RWPE2 (cell line): Measurements from ENCODE around the gene COL4A2.

ENCODE experiments used
- ATAC-seq: fragments of 200-7000 bp; cut with Tn5 transposase; 3 replicates; pipeline ENCODE4 v1.9.1; 2021; ENCODE audit warnings: low read depth
- DNase-seq: peaks from one replicate; pipeline ENCODE4 v3.0.0-alpha.2; 2020; ENCODE audit warnings: low spot score
- H3K27ac ChIP-seq: fragments of 450-650 bp; 2 replicates; pipeline ENCODE4 v1.5.1; 2017; ENCODE audit warnings: mild to moderate bottlenecking; ENCODE audit not compliant: poor library complexity, severe bottlenecking
- H3K27me3 ChIP-seq: fragments of 250-450 bp; sonication (Bioruptor Pico); 2 replicates; pipeline ENCODE4 v1.5.1; 2021; ENCODE audit warnings: mild to moderate bottlenecking, moderate library complexity; ENCODE audit not compliant: insufficient read depth, poor library complexity, severe bottlenecking
- H3K36me3 ChIP-seq: fragments of 250-450 bp; sonication (Bioruptor Pico); 2 replicates; pipeline ENCODE4 v1.5.1; 2020; ENCODE audit warnings: low read depth, mild to moderate bottlenecking, moderate library complexity
- H3K4me1 ChIP-seq: fragments of 250-450 bp; sonication (Bioruptor Pico); 2 replicates; pipeline ENCODE4 v1.5.1; 2021; ENCODE audit warnings: mild to moderate bottlenecking, moderate library complexity; ENCODE audit not compliant: insufficient read depth, poor library complexity, severe bottlenecking
- H3K4me3 ChIP-seq: fragments of 250-450 bp; sonication (Bioruptor Pico); 2 replicates; pipeline ENCODE4 v1.5.1; 2021; ENCODE audit warnings: mild to moderate bottlenecking, moderate library complexity; ENCODE audit not compliant: severe bottlenecking
- H3K9me3 ChIP-seq: fragments of 250-450 bp; sonication (Bioruptor Pico); 2 replicates; pipeline ENCODE4 v1.5.1; 2021; ENCODE audit warnings: mild to moderate bottlenecking, moderate library complexity; ENCODE audit not compliant: severe bottlenecking
- TF ChIP-seq, protein P1 (sequence below): fragments of 450-650 bp; IDR thresholded peaks from one replicate; pipeline ENCODE4 v1.5.1; 2017; ENCODE audit warnings: mild to moderate bottlenecking, moderate library complexity; ENCODE audit not compliant: poor library complexity, severe bottlenecking

Gene COL4A2

GRCh38 chr13:110293037-110293436 lies 14.0 kb upstream of the COL4A2 start:
- DNase-seq (no peak), ATAC-seq (no peak)
- Histone ChIP-seq H3K36me3 (peaks cover 9% of the 10 kb centered on the region), H3K9me3 (no peaks in the 10 kb centered on the region), H3K27me3 (no peaks in the 10 kb centered on the region), H3K4me3 (no peak overlapping the region), H3K27ac (no peak overlapping the region), H3K4me1 (no peaks in the 10 kb centered on the region)
- TF ChIP-seq, protein P1, sequence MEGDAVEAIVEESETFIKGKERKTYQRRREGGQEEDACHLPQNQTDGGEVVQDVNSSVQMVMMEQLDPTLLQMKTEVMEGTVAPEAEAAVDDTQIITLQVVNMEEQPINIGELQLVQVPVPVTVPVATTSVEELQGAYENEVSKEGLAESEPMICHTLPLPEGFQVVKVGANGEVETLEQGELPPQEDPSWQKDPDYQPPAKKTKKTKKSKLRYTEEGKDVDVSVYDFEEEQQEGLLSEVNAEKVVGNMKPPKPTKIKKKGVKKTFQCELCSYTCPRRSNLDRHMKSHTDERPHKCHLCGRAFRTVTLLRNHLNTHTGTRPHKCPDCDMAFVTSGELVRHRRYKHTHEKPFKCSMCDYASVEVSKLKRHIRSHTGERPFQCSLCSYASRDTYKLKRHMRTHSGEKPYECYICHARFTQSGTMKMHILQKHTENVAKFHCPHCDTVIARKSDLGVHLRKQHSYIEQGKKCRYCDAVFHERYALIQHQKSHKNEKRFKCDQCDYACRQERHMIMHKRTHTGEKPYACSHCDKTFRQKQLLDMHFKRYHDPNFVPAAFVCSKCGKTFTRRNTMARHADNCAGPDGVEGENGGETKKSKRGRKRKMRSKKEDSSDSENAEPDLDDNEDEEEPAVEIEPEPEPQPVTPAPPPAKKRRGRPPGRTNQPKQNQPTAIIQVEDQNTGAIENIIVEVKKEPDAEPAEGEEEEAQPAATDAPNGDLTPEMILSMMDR: no peak

GRCh38 chr13:110293649-110294048 lies 13.4 kb upstream of the COL4A2 start:
- Histone ChIP-seq H3K36me3 (peaks cover 9% of the 10 kb centered on the region), H3K4me1 (no peaks in the 10 kb centered on the region), H3K4me3 (no peak overlapping the region), H3K27ac (no peak overlapping the region), H3K27me3 (no peaks in the 10 kb centered on the region), H3K9me3 (no peaks in the 10 kb centered on the region)
- no peak for DNase-seq
- ATAC-seq: no peak
- TF ChIP-seq, protein P1: no peak

GRCh38 chr13:110294146-110294545 lies 12.9 kb upstream of the COL4A2 start:
- peaks cover 9% of the 10 kb centered on the region for H3K36me3 ChIP-seq
- no peaks in the 10 kb centered on the region for H3K9me3 ChIP-seq
- no peaks in the 10 kb centered on the region for H3K4me1 ChIP-seq
- H3K27ac ChIP-seq: no peak overlapping the region
- H3K4me3 ChIP-seq: no peak overlapping the region
- TF ChIP-seq, protein P1: no peak
- DNase-seq: no peak
- H3K27me3 ChIP-seq: no peaks in the 10 kb centered on the region
- no peak for ATAC-seq

DNA sequence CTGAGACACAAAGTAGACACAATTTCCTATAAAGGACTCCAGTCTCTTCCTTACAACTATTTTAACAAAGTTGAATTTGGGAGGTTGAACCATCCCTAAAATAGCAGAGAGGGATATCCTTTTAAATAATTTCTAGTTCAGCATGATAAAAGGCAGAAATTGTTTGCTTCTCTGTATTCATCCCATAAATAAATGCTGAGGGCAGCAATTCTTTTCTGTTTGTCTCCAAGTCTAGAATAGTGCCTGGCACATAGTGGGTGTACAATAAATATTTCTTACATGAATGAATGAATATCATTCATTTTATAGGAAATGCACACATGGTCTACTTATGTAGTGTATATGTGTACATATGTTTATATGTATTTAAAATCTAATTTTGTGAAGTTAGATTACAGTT lies 12.5 kb upstream of the COL4A2 start:
- Histone ChIP-seq H3K4me3 (no peak overlapping the region), H3K9me3 (no peaks in the 10 kb centered on the region), H3K36me3 (peaks cover 8% of the 10 kb centered on the region), H3K4me1 (no peaks in the 10 kb centered on the region), H3K27me3 (no peaks in the 10 kb centered on the region), H3K27ac (no peak overlapping the region)
- TF ChIP-seq, protein P1: no peak
- ATAC-seq (no peak), DNase-seq (no peak)

DNA sequence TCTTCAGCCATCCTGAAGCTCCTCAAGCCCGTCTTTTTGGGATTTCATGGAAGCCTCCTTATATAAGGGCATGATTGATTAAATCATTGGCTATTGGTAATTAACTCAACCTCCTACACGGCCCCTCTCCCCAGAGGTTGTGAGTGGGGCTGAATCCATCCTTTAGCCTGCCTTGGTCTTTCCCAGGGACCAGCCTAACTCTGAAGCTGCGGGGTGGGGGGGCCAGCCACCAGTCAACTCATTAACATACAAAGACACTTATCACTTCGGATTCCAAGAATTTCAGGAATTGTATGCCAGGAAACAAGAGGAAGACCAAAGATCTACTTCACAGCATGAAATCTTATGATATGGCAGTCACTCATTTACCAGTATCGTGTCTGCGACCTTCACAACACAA lies 10.1 kb upstream of the COL4A2 start:
- TF ChIP-seq, protein P1: no peak
- H3K9me3 ChIP-seq: no peaks in the 10 kb centered on the region
- no peaks in the 10 kb centered on the region for H3K4me1 ChIP-seq
- no peaks in the 10 kb centered on the region for H3K27me3 ChIP-seq
- H3K27ac ChIP-seq: no peak overlapping the region
- ATAC-seq: no peak
- DNase-seq: no peak
- H3K4me3 ChIP-seq: no peak overlapping the region
- peaks cover 24% of the 10 kb centered on the region for H3K36me3 ChIP-seq
